MCF 10A (cell line): Measurements from ENCODE around the gene ATL2. TPM values are rescaled to one million over a fixed set of nuclear protein-coding genes. Genes with fewer than 3 reads are reported as not detected.

Experiments used
- BruUV-seq: library from RNA; stranded (reverse); fragments of 400-500 nt; replicated peaks from 2 replicates; lab custom pipeline; 2021; lab: Mats Ljungman, UMichigan
- CTCF ChIA-PET: fragments of 300-600 bp; sonication (Branson Sonifier 250); formaldehyde crosslinking; extraction: SDS; loops from one replicate; lab custom pipeline; 2021; ENCODE audit warnings: antibody characterized with exemption, inconsistent platforms; lab: Yijun Ruan, JAX
- POLR2A ChIA-PET: fragments of 300-600, 350-650 bp; sonication (Branson Sonifier 250); formaldehyde crosslinking; extraction: SDS; loops from one replicate; lab custom pipeline; 2020; ENCODE audit warnings: antibody characterized with exemption, inconsistent platforms; lab: Yijun Ruan, JAX
- DNase-seq: peaks from one replicate; pipeline ENCODE4 v3.0.0-alpha.2; 2018; ENCODE audit not compliant: unreplicated experiment
- H3K27ac Mint-ChIP-seq: one replicate; pipeline ENCODE4 v1.8.0; 2022; ENCODE audit warnings: mild to moderate bottlenecking, low read depth, mixed read lengths; ENCODE audit not compliant: unreplicated experiment
- H3K27me3 Mint-ChIP-seq: one replicate; pipeline ENCODE4 v1.8.0; 2022; ENCODE audit warnings: mixed read lengths; ENCODE audit not compliant: insufficient read depth, unreplicated experiment
- H3K36me3 Mint-ChIP-seq: one replicate; pipeline ENCODE4 v1.8.0; 2022; ENCODE audit warnings: mild to moderate bottlenecking, moderate library complexity, mixed read lengths; ENCODE audit not compliant: insufficient read depth, unreplicated experiment
- H3K4me1 Mint-ChIP-seq: one replicate; pipeline ENCODE4 v1.8.0; 2022; ENCODE audit warnings: mixed read lengths; ENCODE audit not compliant: insufficient read depth, unreplicated experiment
- H3K4me3 Mint-ChIP-seq: one replicate; pipeline ENCODE4 v1.8.0; 2022; ENCODE audit warnings: mild to moderate bottlenecking, moderate library complexity, mixed read lengths; ENCODE audit not compliant: unreplicated experiment
- H3K9me3 Mint-ChIP-seq: one replicate; pipeline ENCODE4 v1.8.0; 2022; ENCODE audit warnings: mixed read lengths; ENCODE audit not compliant: unreplicated experiment
- intact Hi-C: fragments of 100-400 bp; cut with micrococcal nuclease; formaldehyde crosslinking; loops from 2 replicates; pipeline ENCODE4 v1.14.1; 2022
- total RNA-seq: library from RNA; stranded (reverse); gene quantifications from 2 replicates; pipeline ENCODE4 v1.2.3, GENCODE V29; 2022
- TF ChIP-seq, protein P1 (sequence below): fragments of 200-600 bp; IDR thresholded peaks from one replicate; pipeline ENCODE4 v1.8.0; 2022; ENCODE audit warnings: antibody characterized with exemption, mild to moderate bottlenecking; ENCODE audit not compliant: unreplicated experiment

The ATL2 gene
- total RNA-seq, 1 experiment from 2014 or later = 54.2 TPM

DNA sequence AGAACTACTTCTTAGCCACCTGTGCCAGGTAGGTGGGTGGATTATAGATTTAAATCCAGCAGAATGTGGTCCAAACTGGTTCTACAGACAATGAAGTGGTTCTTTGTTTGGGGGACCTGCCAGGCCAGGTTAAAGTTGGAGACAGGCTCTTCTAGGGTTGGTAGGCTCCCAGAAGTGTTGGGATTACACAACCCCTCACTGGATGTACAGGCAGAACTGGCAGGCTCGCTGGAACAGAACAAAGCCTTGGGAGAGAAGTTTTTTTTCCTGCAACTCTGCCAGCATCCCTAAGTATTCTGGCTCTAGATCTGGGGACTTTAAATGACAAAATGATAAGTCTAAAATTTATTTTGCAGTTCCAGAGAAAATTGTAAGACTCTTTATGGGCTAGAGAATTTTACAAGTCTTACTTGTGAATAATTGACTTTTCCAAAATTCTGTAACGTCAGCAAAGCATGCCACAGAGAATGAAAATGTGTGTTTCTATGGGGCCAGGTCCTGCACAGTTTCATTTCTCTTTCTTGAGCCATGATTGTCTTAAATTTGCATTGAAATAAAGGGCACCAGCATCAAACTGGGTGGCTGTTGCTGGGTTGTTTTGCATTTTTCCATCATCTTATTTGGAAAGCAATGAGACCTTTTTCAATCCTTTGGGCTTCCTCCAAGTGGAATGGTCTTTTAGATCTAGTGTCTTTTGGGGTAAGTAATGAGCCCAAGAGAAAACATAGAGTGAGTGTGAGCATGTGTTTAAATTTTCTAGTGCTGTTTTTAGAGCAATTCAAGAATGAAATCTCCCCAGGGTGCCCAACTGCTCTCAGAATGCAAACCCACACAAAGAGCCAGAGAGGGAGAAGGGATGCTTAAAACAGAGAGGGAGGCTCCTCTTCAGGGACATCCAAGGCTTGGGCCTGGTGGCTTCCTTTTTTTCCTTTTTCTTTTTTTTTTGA, 32.4 kb upstream of the ATL2 start:
- TF ChIP-seq, protein P1, sequence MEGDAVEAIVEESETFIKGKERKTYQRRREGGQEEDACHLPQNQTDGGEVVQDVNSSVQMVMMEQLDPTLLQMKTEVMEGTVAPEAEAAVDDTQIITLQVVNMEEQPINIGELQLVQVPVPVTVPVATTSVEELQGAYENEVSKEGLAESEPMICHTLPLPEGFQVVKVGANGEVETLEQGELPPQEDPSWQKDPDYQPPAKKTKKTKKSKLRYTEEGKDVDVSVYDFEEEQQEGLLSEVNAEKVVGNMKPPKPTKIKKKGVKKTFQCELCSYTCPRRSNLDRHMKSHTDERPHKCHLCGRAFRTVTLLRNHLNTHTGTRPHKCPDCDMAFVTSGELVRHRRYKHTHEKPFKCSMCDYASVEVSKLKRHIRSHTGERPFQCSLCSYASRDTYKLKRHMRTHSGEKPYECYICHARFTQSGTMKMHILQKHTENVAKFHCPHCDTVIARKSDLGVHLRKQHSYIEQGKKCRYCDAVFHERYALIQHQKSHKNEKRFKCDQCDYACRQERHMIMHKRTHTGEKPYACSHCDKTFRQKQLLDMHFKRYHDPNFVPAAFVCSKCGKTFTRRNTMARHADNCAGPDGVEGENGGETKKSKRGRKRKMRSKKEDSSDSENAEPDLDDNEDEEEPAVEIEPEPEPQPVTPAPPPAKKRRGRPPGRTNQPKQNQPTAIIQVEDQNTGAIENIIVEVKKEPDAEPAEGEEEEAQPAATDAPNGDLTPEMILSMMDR = no peak
- ChIA-PET POLR2A (no interaction called here), CTCF (no interaction called here)
- Mint-ChIP-seq H3K9me3 (peaks cover 8% of the 10 kb centered on the region), H3K27ac (no peak overlapping the region), H3K4me3 (no peak overlapping the region), H3K36me3 (no peaks in the 10 kb centered on the region), H3K27me3 (no peaks in the 10 kb centered on the region), H3K4me1 (peaks cover 6% of the 10 kb centered on the region)
- no TSS peak for BruUV-seq
- intact Hi-C loops = no loop called here
- peak; percentile 33 for DNase-seq

DNA sequence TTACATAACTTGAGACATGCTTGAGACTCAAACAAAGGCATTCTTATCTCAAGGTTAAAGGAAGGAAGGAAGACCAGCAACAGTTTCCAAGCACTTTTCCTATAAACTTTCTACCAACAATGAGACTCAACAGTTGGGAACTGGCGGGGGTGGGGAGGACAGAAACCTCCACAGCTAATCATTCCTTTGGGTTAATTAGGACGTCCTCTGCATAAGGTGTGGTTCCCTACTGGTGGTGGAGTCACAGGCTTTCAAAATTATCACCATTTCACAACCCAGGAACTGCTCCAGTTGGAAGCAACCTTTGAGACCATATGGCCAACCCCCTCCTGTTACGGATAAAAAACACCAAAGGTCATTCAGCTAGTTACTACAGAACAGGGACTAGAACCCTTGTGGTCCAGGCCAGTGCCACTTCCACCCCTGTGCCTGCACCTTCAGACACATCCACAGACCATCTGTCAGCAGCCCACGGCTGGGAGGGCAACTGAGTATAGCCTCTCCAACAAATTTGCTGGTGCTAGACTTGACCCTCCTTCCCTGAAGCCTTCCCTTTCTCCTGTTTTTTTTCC, 30.1 kb upstream of the ATL2 start:
- DNase-seq = no peak
- BruUV-seq = no TSS peak
- H3K27me3 Mint-ChIP-seq = no peaks in the 10 kb centered on the region
- H3K27ac Mint-ChIP-seq = no peak overlapping the region
- intact Hi-C loops = no loop called here
- H3K9me3 Mint-ChIP-seq = no peaks in the 10 kb centered on the region
- H3K4me3 Mint-ChIP-seq = no peak overlapping the region
- H3K36me3 Mint-ChIP-seq = no peaks in the 10 kb centered on the region
- peaks cover 6% of the 10 kb centered on the region for H3K4me1 Mint-ChIP-seq
- TF ChIP-seq, protein P1 = no peak
- ChIA-PET POLR2A (interaction anchor here (0.7 to 1.7 kb wide), 7 partner anchors 9 to 314 kb away, joined by 3 to 7 read pairs (median 4); no protein-coding TSS in a partner anchor), CTCF (interaction anchor here (0.7 to 0.9 kb wide), 3 partner anchors 9 to 18 kb away, joined by 3 read pairs; no protein-coding TSS in a partner anchor)

DNA sequence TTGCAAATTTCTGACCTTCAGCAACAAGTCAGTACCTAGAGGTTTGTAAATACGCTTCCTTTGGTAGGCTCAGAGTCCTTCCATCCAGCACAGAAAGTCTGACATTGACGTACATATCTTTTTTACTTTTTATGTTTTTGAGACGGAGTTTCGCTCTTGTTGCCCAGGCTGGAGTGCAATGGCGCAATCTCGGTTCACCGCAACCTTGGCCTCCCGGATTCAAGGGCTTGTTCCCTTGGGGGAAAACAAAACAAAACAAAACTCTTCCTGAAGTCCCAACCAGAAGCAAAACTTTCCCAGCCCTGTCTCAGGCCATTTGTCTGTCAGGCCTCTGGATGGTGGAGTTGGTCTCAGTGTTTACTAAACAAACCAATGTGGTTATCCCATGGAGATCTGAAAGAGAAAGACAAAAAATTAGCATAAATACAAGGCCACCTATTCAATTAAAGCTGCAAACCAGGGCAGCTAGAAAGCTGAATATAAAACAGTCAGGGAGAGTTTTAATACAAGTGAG, 29.6 kb upstream of the ATL2 start:
- peak; percentile 14 for DNase-seq
- intact Hi-C loops = no loop called here
- Mint-ChIP-seq H3K9me3 (no peaks in the 10 kb centered on the region), H3K36me3 (no peaks in the 10 kb centered on the region), H3K27ac (no peak overlapping the region), H3K27me3 (no peaks in the 10 kb centered on the region), H3K4me3 (no peak overlapping the region), H3K4me1 (peaks cover 6% of the 10 kb centered on the region)
- BruUV-seq = no TSS peak
- TF ChIP-seq, protein P1 = no peak
- ChIA-PET CTCF (interaction anchor here (0.6 to 0.9 kb wide), 4 partner anchors 9 to 19 kb away, joined by 3 to 5 read pairs (median 3); no protein-coding TSS in a partner anchor), POLR2A (interaction anchor here (0.7 to 1.7 kb wide), 6 partner anchors 8 to 36 kb away, joined by 3 to 7 read pairs (median 4); no protein-coding TSS in a partner anchor)
